ENCODE results near the gene CD7.

CD7 gene

GRCh38 chr17:82277851-82278250, 39.6 kb downstream of the CD7 start:
- DNase-seq: no peak

DNA sequence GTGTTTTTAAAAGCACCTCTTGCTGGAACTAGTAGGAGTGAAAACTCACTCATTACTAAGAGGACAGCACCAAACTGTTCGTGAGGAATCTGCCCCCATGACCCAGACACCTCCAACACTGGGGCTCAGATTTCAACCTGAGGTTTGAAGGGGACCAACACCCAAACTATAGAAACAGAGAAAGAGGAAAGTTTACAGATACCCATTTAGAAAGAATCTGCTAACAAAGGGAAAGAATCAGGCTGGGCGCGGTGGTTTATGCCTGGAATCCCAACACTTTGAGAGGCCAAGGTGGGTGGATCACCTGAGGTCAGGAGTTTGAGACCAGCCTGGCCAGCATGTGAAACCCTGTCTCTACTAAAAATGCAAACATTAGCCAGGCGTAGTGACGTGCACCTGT, 40.5 kb downstream of the CD7 start:
- no peak for DNase-seq

GRCh38 chr17:82275326-82275725, 42.1 kb downstream of the CD7 start:
- no peak for DNase-seq

GRCh38 chr17:82274134-82275020, 43.0 kb downstream of the CD7 start:
- DNase-seq: no peak

GRCh38 chr17:82273327-82274133, 43.9 kb downstream of the CD7 start, which contains the start of gene CSNK1D:
Gene CSNK1D, minus strand, starts transcription at chr17:82273700. Its CDS starts 319 bp downstream, at chr17:82273381.
- DNase-seq: peak; percentile 93

GRCh38 chr17:82272495-82273326, 44.7 kb downstream of the CD7 start:
- peak; percentile 48 for DNase-seq

DNA sequence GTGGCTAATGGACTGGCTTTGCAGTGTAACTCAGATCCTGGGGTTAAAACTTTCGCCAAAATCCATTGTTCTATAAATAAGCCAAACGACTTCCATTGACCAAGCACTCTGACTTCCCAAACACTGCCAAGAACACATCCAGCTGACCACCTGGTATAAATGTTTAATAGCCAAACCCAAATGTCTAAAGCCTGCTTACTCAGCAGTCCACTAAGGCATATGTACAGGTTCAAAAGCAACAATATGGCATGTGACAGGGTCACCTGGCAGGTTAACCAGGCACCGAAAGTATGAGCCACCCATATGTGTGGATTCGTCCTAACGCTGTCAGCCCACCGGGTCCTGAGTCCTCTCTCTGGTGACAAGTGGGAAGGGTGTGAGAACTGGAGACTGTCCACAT, 46.0 kb downstream of the CD7 start:
- DNase-seq: no peak

GRCh38 chr17:82270651-82271050, 46.8 kb downstream of the CD7 start:
- DNase-seq: no peak

GRCh38 chr17:82269882-82270500, 47.4 kb downstream of the CD7 start:
- DNase-seq: no peak

GRCh38 chr17:82269138-82269881, 48.1 kb downstream of the CD7 start:
- DNase-seq: no peak

DNA sequence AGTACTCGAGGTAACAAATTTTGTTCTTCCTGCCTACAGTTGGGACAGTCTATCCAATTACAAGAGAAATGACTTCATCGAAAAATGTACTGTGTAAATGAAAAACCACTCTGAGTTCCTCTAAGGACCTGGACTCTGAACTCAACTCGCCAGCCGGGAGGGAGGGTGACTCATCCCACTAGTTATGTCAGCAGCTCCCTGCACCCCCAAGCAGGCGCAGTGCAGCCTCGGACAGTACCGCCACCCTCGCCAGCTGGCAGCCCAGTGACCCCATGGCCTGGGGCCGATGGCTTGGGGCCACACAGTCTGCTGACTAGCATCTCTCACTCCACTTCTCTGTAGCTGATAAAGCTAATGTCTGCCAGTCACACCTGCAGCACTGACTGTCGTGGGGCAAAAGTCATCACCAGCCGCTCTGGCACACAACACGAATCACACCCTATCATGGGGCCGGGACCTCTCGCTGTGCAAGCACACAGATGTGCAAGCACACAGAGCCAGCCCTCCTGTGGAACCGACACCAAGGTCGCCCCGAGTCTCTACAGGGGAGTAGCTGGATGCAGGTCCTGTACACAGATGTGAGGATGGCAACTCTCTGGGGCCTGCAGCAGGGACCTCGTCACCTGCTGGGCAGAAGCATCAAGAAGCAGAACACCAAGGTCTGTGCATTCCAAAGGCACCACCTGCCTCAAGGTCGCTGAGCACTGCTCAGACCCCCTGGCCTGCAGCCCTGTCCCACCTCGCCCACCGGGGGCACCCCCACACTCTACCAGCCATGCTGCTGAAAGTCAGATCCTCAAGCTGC, 49.6 kb downstream of the CD7 start:
- peak; percentile 59 for DNase-seq

DNA sequence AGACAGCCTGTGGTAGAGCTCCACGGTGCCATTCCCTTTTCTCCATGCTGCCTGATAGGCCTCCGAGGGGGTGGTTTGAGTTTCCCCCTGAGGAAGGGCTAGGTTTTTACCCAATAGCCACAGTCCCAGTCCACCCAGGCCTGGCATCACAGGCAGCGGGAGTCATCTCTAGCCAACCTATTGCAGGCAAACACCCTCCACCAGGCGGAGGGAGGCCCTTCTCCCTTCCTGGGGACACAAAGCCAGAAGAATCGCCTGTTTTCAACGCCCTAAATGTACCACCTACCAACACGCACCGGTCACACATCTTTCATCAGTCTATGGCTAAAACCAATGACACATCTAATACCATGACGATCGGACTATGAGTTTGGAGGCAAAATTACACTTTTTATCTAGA, 51.3 kb downstream of the CD7 start:
- no peak for DNase-seq
